ENCODE results near the gene DNER. TPM values are rescaled to one million over a fixed set of nuclear protein-coding genes. Genes with fewer than 3 reads are reported as not detected.

Gene DNER
- polyA plus RNA-seq, 1 of the 3 experiments (the other 2 are of a cell fraction): 1.4 TPM

DNA sequence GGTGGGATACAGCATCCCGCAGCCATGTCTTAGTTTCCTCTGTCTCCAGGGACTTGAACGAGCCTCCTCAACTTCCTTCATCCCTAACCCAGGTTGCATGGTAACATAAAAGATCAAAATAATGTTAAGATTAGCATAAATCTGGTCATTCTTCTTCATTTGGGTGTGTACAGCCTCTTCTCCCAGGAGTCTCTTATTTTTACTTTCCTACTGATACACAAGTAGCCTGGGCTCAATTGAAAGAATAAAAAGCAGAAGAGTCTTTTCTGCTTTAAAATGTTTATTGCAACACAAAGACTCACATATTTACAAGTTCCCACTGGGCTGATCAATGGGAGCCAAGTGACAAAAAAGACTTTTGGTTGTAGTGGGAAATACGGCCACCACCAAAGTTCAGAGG is 305.4 kb downstream of the DNER start:
- Histone ChIP-seq H3K79me2 (ENCODE audit: insufficient read depth) (no peaks in the 10 kb centered on the region), H3K9me3 (no peaks in the 10 kb centered on the region), H3K4me2 (no peak overlapping the region), H2AFZ (ENCODE audit: low read depth) (no peak overlapping the region), H3K27ac (ENCODE audit: low read depth in 2 of 2, low read length in 1 of 2) (0 out of 4 replicates have a peak overlapping the region, but pooled peaks of 1 of the 2 experiments have one; percentile 0), H4K20me1 (ENCODE audit: insufficient read depth) (no peaks in the 10 kb centered on the region), H3K9me2 (no peaks in the 10 kb centered on the region), H3F3A (replicated peaks; ENCODE audit: insufficient read depth) (no peaks in the 10 kb centered on the region), H3K4me1 (ENCODE audit: control insufficient read depth in 1 of 2, insufficient read depth in 2 of 2, low read depth in 1 of 2, low read length in 1 of 2) (no peaks in the 10 kb centered on the region; a peak in 1 of 4 replicates), H3K4me3 (ENCODE audit: low read depth in 2 of 2, low read length in 1 of 2) (no peak overlapping the region), H3K36me3 (replicated peaks in 1 of 2; ENCODE audit: control insufficient read depth in 1 of 2, insufficient read depth in 2 of 2, low read length in 1 of 2) (no peaks in the 10 kb centered on the region), H3K27me3 (ENCODE audit: insufficient read depth) (no peaks in the 10 kb centered on the region), H3K9ac (no peak overlapping the region)
- POLR2A ChIA-PET: no interaction called here
- CTCF ChIA-PET: interaction anchor here (0.6 kb wide), 1 partner anchor 250 kb away, joined by 5 read pairs; no protein-coding TSS in a partner anchor
- TF ChIP-seq MXI1 (IDR thresholded peaks at IDR 0.05; ENCODE audit: low read depth, low read length) (no peak), USF1 (IDR thresholded peaks at IDR 0.05; ENCODE audit: borderline replicate concordance, low read depth) (no peak), ZBTB33 (IDR thresholded peaks at IDR 0.05; ENCODE audit: borderline replicate concordance, low read depth) (no peak), RFX5 (IDR thresholded peaks at IDR 0.05; ENCODE audit: low read length) (no peak), EP300 (IDR thresholded peaks at IDR 0.05; ENCODE audit: borderline replicate concordance in 1 of 2, low read depth in 1 of 2, low read length in 1 of 2) (no peak), FOXJ3 (CRISPR knock-in tag; IDR thresholded peaks at IDR 0.05) (no peak), REST (IDR thresholded peaks at IDR 0.05; ENCODE audit: low read depth, low read length) (no peak), RXRA (IDR thresholded peaks at IDR 0.05; ENCODE audit: borderline replicate concordance, low read depth) (no peak), POLR2AphosphoS5 (IDR thresholded peaks at IDR 0.05; ENCODE audit: low read depth, low read length) (no peak), GABPA (IDR thresholded peaks at IDR 0.05; ENCODE audit: low read depth) (no peak), SIN3A (IDR thresholded peaks at IDR 0.05; ENCODE audit: borderline replicate concordance, low read depth, low read length) (no peak), JUND (IDR thresholded peaks at IDR 0.05) (no peak), YY1 (IDR thresholded peaks at IDR 0.05; ENCODE audit: low read depth) (no peak), RCOR1 (IDR thresholded peaks at IDR 0.05; ENCODE audit: low read length) (no peak), FOXM1 (IDR thresholded peaks at IDR 0.05; ENCODE audit: low read depth) (no peak), RAD21 (IDR thresholded peaks at IDR 0.05; ENCODE audit: low read length) (no peak), NRF1 (IDR thresholded peaks at IDR 0.05; ENCODE audit: low read depth, low read length) (no peak)
- TF ChIP-seq, protein P1, sequence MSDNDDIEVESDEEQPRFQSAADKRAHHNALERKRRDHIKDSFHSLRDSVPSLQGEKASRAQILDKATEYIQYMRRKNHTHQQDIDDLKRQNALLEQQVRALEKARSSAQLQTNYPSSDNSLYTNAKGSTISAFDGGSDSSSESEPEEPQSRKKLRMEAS (IDR thresholded peaks at IDR 0.05; ENCODE audit: low read depth): no peak
- no peak for DNase-seq
- WGBS (ENCODE audit: low lambda C conversion rate): 54% methylated on average over 3 of the region's 3 CpGs
